PC-3 (cell line): ENCODE measurements around the gene BCL11B.

Source experiments
- EZH2 ChIP-seq: fragments of 300-600 bp; sonication (generic); IDR thresholded peaks from one replicate; pipeline ENCODE4 v1.6.1; 2017; ENCODE audit warnings: antibody characterized with exemption, mild to moderate bottlenecking, low read length; ENCODE audit not compliant: unreplicated experiment
- TF ChIP-seq, protein P1 (sequence below): fragments of 300-600 bp; sonication (generic); conservative IDR thresholded peaks from 2 replicates; pipeline ENCODE4 v1.5.1; 2017; ENCODE audit warnings: antibody characterized with exemption, low read depth, mild to moderate bottlenecking, low read length

- TF ChIP-seq, protein P1, sequence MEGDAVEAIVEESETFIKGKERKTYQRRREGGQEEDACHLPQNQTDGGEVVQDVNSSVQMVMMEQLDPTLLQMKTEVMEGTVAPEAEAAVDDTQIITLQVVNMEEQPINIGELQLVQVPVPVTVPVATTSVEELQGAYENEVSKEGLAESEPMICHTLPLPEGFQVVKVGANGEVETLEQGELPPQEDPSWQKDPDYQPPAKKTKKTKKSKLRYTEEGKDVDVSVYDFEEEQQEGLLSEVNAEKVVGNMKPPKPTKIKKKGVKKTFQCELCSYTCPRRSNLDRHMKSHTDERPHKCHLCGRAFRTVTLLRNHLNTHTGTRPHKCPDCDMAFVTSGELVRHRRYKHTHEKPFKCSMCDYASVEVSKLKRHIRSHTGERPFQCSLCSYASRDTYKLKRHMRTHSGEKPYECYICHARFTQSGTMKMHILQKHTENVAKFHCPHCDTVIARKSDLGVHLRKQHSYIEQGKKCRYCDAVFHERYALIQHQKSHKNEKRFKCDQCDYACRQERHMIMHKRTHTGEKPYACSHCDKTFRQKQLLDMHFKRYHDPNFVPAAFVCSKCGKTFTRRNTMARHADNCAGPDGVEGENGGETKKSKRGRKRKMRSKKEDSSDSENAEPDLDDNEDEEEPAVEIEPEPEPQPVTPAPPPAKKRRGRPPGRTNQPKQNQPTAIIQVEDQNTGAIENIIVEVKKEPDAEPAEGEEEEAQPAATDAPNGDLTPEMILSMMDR: no peak
- TF ChIP-seq EZH2: no peak
These were observed 35.4 kb downstream of the BCL11B start for GRCh38 chr14:99236386-99237138.
